Brain microvascular endothelial cell (primary cell): ENCODE measurements around the gene PAX7.
"Not testable (repeated sequence)": the region's sequence is repeated elsewhere in the genome, so short reads cannot be mapped to it uniquely, and the experiment has no call there.

Experiments
- DNase-seq: peaks from one replicate; pipeline ENCODE4 v3.0.0-alpha.2; 2020
- H3K27ac ChIP-seq: fragments of 250-450 bp; sonication (Bioruptor Pico); 2 replicates; pipeline ENCODE4 v1.5.1; 2020; ENCODE audit warnings: mild to moderate bottlenecking, moderate library complexity
- H3K27me3 ChIP-seq: fragments of 250-450 bp; sonication (Bioruptor Pico); replicated peaks from 2 replicates; pipeline ENCODE4 v1.5.1; 2020; ENCODE audit warnings: mild to moderate bottlenecking
- H3K36me3 ChIP-seq: fragments of 250-450 bp; sonication (Bioruptor Pico); replicated peaks from 2 replicates; pipeline ENCODE4 v1.5.1; 2020; ENCODE audit warnings: mild to moderate bottlenecking
- H3K4me3 ChIP-seq: 2 replicates; pipeline ENCODE4 v1.5.1; 2011; ENCODE audit warnings: low read depth, mild to moderate bottlenecking, control low read depth, low read length, moderate library complexity
- CTCF ChIP-seq: IDR thresholded peaks from 2 replicates; pipeline ENCODE4 v1.5.1; 2011; ENCODE audit warnings: low read depth, mild to moderate bottlenecking, moderate library complexity, low read length, control low read depth, inconsistent platforms; ENCODE audit errors: missing control alignments
- in situ Hi-C: cut with HindIII; loops from 2 replicates; pipeline ENCODE4 v1.10.0; 2017; ENCODE audit warnings: low sequenced_read_pairs, low pct_ligation_motif_present

PAX7 gene

GRCh38 chr1:18739408-18739807 is 108.8 kb downstream of the PAX7 start:
- Histone ChIP-seq H3K27me3 (no peaks in the 10 kb centered on the region), H3K27ac (no peak overlapping the region), H3K36me3 (no peaks in the 10 kb centered on the region), H3K4me3 (no peak overlapping the region)
- DNase-seq: no peak
- no peak for TF ChIP-seq CTCF
- in situ Hi-C loops: no loop called here

DNA sequence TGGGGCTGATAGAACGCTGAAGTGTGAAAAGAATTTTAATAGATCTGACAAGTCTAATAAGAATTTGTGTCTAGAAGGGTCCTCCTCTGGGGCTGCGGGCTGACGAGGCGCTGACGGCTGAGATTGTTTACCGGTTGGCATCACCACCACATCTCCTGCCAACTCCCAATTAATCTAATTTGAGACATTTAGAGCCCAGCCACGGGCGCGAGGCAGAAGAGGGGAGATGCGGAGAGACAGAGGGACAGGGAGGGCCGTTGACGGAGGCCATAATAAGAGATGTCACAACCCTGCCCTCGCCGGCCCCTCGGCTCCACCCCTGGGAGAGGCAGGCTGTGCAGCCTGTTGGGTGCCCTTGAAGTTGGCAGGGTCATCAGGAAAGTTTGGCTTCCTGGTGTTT is 109.3 kb downstream of the PAX7 start:
- no peak overlapping the region for H3K27ac ChIP-seq
- H3K27me3 ChIP-seq: no peaks in the 10 kb centered on the region
- in situ Hi-C loops: no loop called here
- no peak for DNase-seq
- no peaks in the 10 kb centered on the region for H3K36me3 ChIP-seq
- TF ChIP-seq CTCF: no peak
- H3K4me3 ChIP-seq: no peak overlapping the region

DNA sequence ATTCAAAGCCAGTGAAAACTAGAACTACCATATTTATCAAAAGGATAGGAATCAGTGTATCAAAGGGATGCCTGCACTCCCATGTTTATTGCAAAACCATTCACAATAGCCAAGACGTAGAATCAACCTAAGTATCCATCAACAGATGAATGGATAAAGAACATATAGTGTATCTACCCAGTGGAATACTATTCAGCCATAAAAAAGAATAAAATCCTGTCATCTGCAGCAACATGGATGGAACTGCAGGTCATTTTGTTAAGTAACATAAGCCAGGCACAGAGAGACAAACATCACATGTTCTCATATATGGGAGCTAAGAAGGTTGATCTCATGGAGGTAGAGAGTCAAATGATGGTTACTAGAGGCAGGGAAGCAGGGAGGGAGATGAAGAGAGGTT is 110.0 kb downstream of the PAX7 start:
- Histone ChIP-seq H3K4me3 (no peak overlapping the region), H3K36me3 (no peaks in the 10 kb centered on the region), H3K27me3 (no peaks in the 10 kb centered on the region), H3K27ac (no peak overlapping the region)
- no peak for TF ChIP-seq CTCF
- DNase-seq: no peak
- in situ Hi-C loops: no loop called here

DNA sequence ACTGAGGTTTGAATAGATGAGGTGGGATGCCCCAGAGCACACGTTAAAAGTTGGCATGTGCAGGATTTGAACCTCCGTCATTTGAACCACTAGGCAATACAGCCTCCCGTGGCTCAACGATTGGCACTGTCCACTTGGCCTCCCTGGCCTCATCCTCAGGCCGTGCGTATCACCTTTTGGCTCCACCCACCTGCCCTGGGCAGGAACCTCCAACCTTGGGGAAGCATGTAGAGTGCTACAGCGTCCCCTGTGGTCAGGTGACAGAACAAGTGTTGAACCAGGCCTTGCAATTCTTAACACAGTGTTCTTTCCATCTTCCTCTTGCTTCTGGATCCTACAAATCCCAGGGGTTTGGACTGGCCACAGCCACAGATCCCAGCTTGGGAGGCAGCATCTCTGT is 112.6 kb downstream of the PAX7 start:
- Histone ChIP-seq H3K36me3 (no peaks in the 10 kb centered on the region), H3K4me3 (no peak overlapping the region), H3K27ac (no peak overlapping the region), H3K27me3 (no peaks in the 10 kb centered on the region)
- DNase-seq: no peak
- in situ Hi-C loops: no loop called here
- no peak for TF ChIP-seq CTCF

GRCh38 chr1:18744381-18744780 is 113.7 kb downstream of the PAX7 start:
- H3K4me3 ChIP-seq: not testable (repeated sequence)

DNA sequence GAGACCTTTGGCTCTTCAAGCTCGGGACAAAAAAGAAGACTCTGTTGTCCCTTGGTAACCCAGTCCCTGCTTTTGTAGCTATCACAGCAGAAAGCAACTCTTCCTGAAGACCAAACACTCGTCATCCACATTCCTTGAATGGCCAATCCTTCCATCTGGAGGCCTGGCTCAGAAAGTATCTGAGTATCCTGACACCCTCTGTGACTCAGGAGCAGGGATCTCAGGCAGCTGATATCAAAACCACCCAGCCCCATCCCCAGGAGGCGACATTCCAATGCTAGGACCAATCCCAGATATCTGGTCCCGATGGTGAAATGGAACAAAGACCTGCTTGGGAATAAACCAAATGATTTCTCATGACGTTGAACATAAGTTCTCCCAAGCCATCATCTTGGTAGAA is 116.3 kb downstream of the PAX7 start:
- Histone ChIP-seq H3K27ac (no peak overlapping the region), H3K4me3 (no peak overlapping the region), H3K36me3 (no peaks in the 10 kb centered on the region), H3K27me3 (no peaks in the 10 kb centered on the region)
- no peak for DNase-seq
- in situ Hi-C loops: no loop called here
- TF ChIP-seq CTCF: no peak

More at GRCh38 chr1:18744381-18744780, 113.7 kb downstream of the PAX7 start:
- in situ Hi-C loops, DNase-seq, H3K36me3 ChIP-seq, H3K27ac ChIP-seq, H3K27me3 ChIP-seq: not testable (repeated sequence)
